ENCODE measurements around the gene NLRP12.
"Not testable (repeated sequence)": the region's sequence is repeated elsewhere in the genome, so short reads cannot be mapped to it uniquely, and the experiment has no call there.

NLRP12 gene

DNA sequence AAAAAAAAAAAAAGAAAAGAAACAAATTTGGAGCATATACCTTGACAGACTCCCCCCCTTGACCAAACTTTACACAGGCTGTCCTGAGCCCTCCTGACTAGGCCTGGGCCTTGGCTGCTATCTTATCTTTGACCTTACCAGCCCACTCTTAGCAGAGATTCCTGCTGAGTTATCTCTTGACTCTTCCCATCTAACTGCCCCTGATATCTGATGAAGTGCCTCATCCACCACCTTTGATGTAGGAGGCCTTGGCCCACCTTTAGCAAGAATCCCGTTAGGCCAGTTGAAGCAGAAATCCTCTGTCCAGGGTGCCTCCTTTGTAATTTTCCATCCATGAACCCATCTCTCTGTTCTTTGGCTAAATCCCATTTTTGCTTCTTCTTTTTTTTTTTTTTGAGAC lies 43.6 kb downstream of the NLRP12 start:
- no peak for FAIRE-seq

- no peak for FAIRE-seq
Observed at GRCh38 chr19:53775524-53775923, 48.6 kb downstream of the NLRP12 start.

- not testable (repeated sequence) for FAIRE-seq
Observed at GRCh38 chr19:53774491-53774890, 49.6 kb downstream of the NLRP12 start.

- FAIRE-seq: no peak
Observed at GRCh38 chr19:53773999-53774398, 50.1 kb downstream of the NLRP12 start.

GRCh38 chr19:53772943-53773342 lies 51.2 kb downstream of the NLRP12 start:
- peak; percentile 74 for FAIRE-seq

GRCh38 chr19:53771144-53771543 lies 53.0 kb downstream of the NLRP12 start:
- no peak for FAIRE-seq

- not testable (repeated sequence) for FAIRE-seq
Observed at GRCh38 chr19:53769696-53770309, 54.3 kb downstream of the NLRP12 start.

GRCh38 chr19:53768401-53768800 lies 55.7 kb downstream of the NLRP12 start:
- FAIRE-seq: no peak

- not testable (repeated sequence) for FAIRE-seq
Observed at GRCh38 chr19:53758991-53759390, 65.1 kb downstream of the NLRP12 start.

Measured in islet of Langerhans (tissue), 1 donor.